OCI-LY3 (cell line): ENCODE measurements around the gene SERPINB5.
A peak's percentile ranks its signal among the peaks of the same experiment; 100 is the strongest.

Experiments used
- H2AFZ ChIP-seq: fragments of 200-600, 300-600 bp; shearing (Covaris generic); 2 replicates; pipeline ENCODE4 v1.6.0; 2014; ENCODE audit warnings: antibody characterized with exemption, low read depth, low read length
- H3K27ac ChIP-seq: fragments of 200-600, 300-600 bp; sonication (generic); 2 replicates; pipeline ENCODE4 v1.5.1; 2014; ENCODE audit warnings: mild to moderate bottlenecking, low read length, moderate library complexity, mixed read lengths
- H3K27me3 ChIP-seq: fragments of 200-600, 300-600 bp; sonication (generic); 2 replicates; pipeline ENCODE4 v1.6.1; 2014; ENCODE audit warnings: low read depth, low read length, mixed read lengths
- H3K36me3 ChIP-seq: fragments of 200-600, 300-600 bp; sonication (generic); replicated peaks from 2 replicates; pipeline ENCODE3; 2014; ENCODE audit warnings: low read depth, low read length, mixed read lengths
- H3K4me1 ChIP-seq: fragments of 300-600, 200-600 bp; sonication (generic); 2 replicates; pipeline ENCODE4 v1.6.1; 2014; ENCODE audit warnings: low read length, mixed read lengths
- H3K4me2 ChIP-seq: fragments of 200-600, 300-600 bp; sonication (generic); 2 replicates; pipeline ENCODE4 v1.6.1; 2014; ENCODE audit warnings: low read length, mixed read lengths
- H3K4me3 ChIP-seq: fragments of 300-600, 200-600 bp; sonication (generic); 2 replicates; pipeline ENCODE4 v1.5.1; 2014; ENCODE audit warnings: antibody characterized with exemption, mild to moderate bottlenecking, low read length, moderate library complexity
- H3K79me2 ChIP-seq: fragments of 300-600, 200-600 bp; shearing (Covaris generic); 2 replicates; pipeline ENCODE4 v1.6.1; 2014; ENCODE audit warnings: mild to moderate bottlenecking, low read length, mixed read lengths
- H3K9ac ChIP-seq: fragments of 300-600, 200-600 bp; shearing (Covaris generic); 2 replicates; pipeline ENCODE4 v1.6.0; 2014; ENCODE audit warnings: mild to moderate bottlenecking, low read length, moderate library complexity
- H3K9me3 ChIP-seq: fragments of 200-600, 300-600 bp; shearing (Covaris generic); 2 replicates; pipeline ENCODE4 v1.6.1; 2014; ENCODE audit warnings: low read length, mixed read lengths; ENCODE audit not compliant: insufficient read depth
- H4K20me1 ChIP-seq: fragments of 200-600, 300-600 bp; sonication (generic); 2 replicates; pipeline ENCODE4 v1.6.1; 2016; ENCODE audit warnings: low read length, mixed read lengths; ENCODE audit not compliant: insufficient read depth
- CTCF ChIP-seq: fragments of 200-600, 300-600 bp; sonication (generic); IDR thresholded peaks from 2 replicates; pipeline ENCODE4 v1.5.1; 2014; ENCODE audit warnings: antibody characterized with exemption, low read length, low read depth
- EZH2phosphoT487 ChIP-seq: fragments of 200-600 bp; shearing (Covaris generic); IDR thresholded peaks from 2 replicates; pipeline ENCODE4 v1.6.1; 2018; ENCODE audit warnings: antibody characterized with exemption, mixed run types, low read depth

The SERPINB5 gene

GRCh38 chr18:63511285-63511684 is 34.5 kb downstream of the SERPINB5 start:
- H3K4me2 ChIP-seq, result peak overlapping the region; percentile 19; the same call in 1 of the 2 replicates
- no peaks in the 10 kb centered on the region for H3K79me2 ChIP-seq
- H3K27ac ChIP-seq, result no peak overlapping the region
- peaks cover 35% of the 10 kb centered on the region; the same call in 1 of the 2 replicates for H3K27me3 ChIP-seq
- TF ChIP-seq CTCF (peak; percentile 67), EZH2phosphoT487 (no peak)
- no peaks in the 10 kb centered on the region for H4K20me1 ChIP-seq
- no peak overlapping the region for H2AFZ ChIP-seq
- no peaks in the 10 kb centered on the region for H3K9me3 ChIP-seq
- H3K4me1 ChIP-seq, result no peaks in the 10 kb centered on the region
- H3K9ac ChIP-seq, result no peak overlapping the region
- no peak overlapping the region for H3K4me3 ChIP-seq
- H3K36me3 ChIP-seq, result no peaks in the 10 kb centered on the region

GRCh38 chr18:63514326-63514725 is 37.6 kb downstream of the SERPINB5 start:
- Histone ChIP-seq H3K9me3 (no peaks in the 10 kb centered on the region), H3K4me3 (no peak overlapping the region), H2AFZ (no peak overlapping the region), H3K79me2 (no peaks in the 10 kb centered on the region), H3K4me2 (no peak overlapping the region), H3K36me3 (no peaks in the 10 kb centered on the region), H3K27ac (no peak overlapping the region), H4K20me1 (no peaks in the 10 kb centered on the region), H3K4me1 (peaks cover 4% of the 10 kb centered on the region), H3K9ac (no peak overlapping the region), H3K27me3 (peaks cover 18% of the 10 kb centered on the region; the same call in 1 of the 2 replicates)
- TF ChIP-seq CTCF (no peak), EZH2phosphoT487 (no peak)

GRCh38 chr18:63514888-63515678 is 38.3 kb downstream of the SERPINB5 start:
- no peaks in the 10 kb centered on the region for H3K79me2 ChIP-seq
- H3K9me3 ChIP-seq, result no peaks in the 10 kb centered on the region
- peaks cover 4% of the 10 kb centered on the region for H3K4me1 ChIP-seq
- H2AFZ ChIP-seq, result peak overlapping the region; percentile 21; the same call in 1 of the 2 replicates
- no peaks in the 10 kb centered on the region for H4K20me1 ChIP-seq
- H3K27me3 ChIP-seq, result peaks cover 18% of the 10 kb centered on the region; the same call in 1 of the 2 replicates
- H3K9ac ChIP-seq, result no peak overlapping the region
- no peak overlapping the region for H3K27ac ChIP-seq
- no peak overlapping the region for H3K4me3 ChIP-seq
- no peak overlapping the region for H3K4me2 ChIP-seq
- no peaks in the 10 kb centered on the region for H3K36me3 ChIP-seq
- no peak for TF ChIP-seq CTCF
- TF ChIP-seq EZH2phosphoT487, result no peak

GRCh38 chr18:63515801-63516200 is 39.0 kb downstream of the SERPINB5 start:
- H3K4me1 ChIP-seq, result peaks cover 4% of the 10 kb centered on the region
- no peak overlapping the region for H2AFZ ChIP-seq
- no peak for TF ChIP-seq CTCF
- no peak for TF ChIP-seq EZH2phosphoT487
- no peaks in the 10 kb centered on the region for H3K9me3 ChIP-seq
- no peak overlapping the region for H3K4me3 ChIP-seq
- no peak overlapping the region for H3K4me2 ChIP-seq
- H4K20me1 ChIP-seq, result no peaks in the 10 kb centered on the region
- H3K9ac ChIP-seq, result no peak overlapping the region
- no peak overlapping the region for H3K27ac ChIP-seq
- no peaks in the 10 kb centered on the region for H3K36me3 ChIP-seq
- 0 out of 2 replicates have a peak, but pooled peaks cover 12% of the 10 kb centered on the region for H3K27me3 ChIP-seq
- no peaks in the 10 kb centered on the region for H3K79me2 ChIP-seq
